Thyroid gland (tissue), 4 donors: ENCODE measurements around the gene CLCN3. TPM values are rescaled to one million over a fixed set of nuclear protein-coding genes. Genes with fewer than 3 reads are reported as not detected.

Experiments used
- DNase-seq, 2 donors: peaks; one replicate each; pipeline ENCODE4 v3.0.0-alpha.2; 2019
- H3K27ac ChIP-seq, 3 donors: fragments of 200-600 bp; sonication (generic); 1 replicate in 2 of 3; 2 replicates in 1 of 3; pipeline ENCODE4 v1.5.1; 2016 to 2019; ENCODE audit warnings: mild to moderate bottlenecking in 1 of 3, moderate library complexity in 1 of 3
- H3K27me3 ChIP-seq: fragments of 200-600 bp; sonication (generic); one replicate; pipeline ENCODE4 v1.5.1; 2019
- H3K36me3 ChIP-seq, 2 donors: fragments of 200-600 bp; sonication (generic); one replicate each; pipeline ENCODE4 v1.5.1; 2016 to 2019
- H3K4me1 ChIP-seq, 2 donors: fragments of 200-600 bp; sonication (generic); one replicate each; pipeline ENCODE4 v1.5.1; 2017 to 2019
- H3K4me3 ChIP-seq, 3 donors: fragments of 200-600 bp; sonication (generic); replicated peaks in 1 of 3; 1 replicate in 2 of 3; 2 replicates in 1 of 3; pipeline ENCODE4 v1.5.1; 2016; ENCODE audit warnings: mild to moderate bottlenecking in 1 of 3
- H3K9me3 ChIP-seq: fragments of 200-600 bp; sonication (generic); one replicate; pipeline ENCODE4 v1.5.1; 2017
- POLR2A ChIP-seq, 2 donors: fragments of 450-650 bp; IDR thresholded peaks; one replicate each; pipeline ENCODE4 v1.6.1; 2017; ENCODE audit warnings: antibody characterized with exemption in 2 of 2, mild to moderate bottlenecking in 2 of 2, moderate library complexity in 1 of 2
- WGBS, 2 donors: methylation state at CpG; one replicate each; pipeline ENCODE4 v1.1.5; 2017; 5-methylcytosine and 5-hydroxymethylcytosine counted together
- intact Hi-C: fragments of 100-400 bp; cut with DNase I; formaldehyde crosslinking; loops from one replicate; pipeline ENCODE4 v1.15.1; 2023
- total RNA-seq, 4 donors: library from RNA; depleted of rRNA; stranded (reverse); fragments of >200 nt; gene quantifications; one replicate each; pipeline ENCODE4 v1.2.3, GENCODE V29; 2016
- TF ChIP-seq, protein P1 (sequence below), 6 experiments: fragments of 200-600 bp in 3 of 6; fragments of 450-650 bp in 3 of 6; sonication (generic) in 3 of 6; IDR thresholded peaks; one replicate each; pipeline ENCODE4 v1.5.1; 2016 to 2019; ENCODE audit warnings: antibody characterized with exemption in 6 of 6, mild to moderate bottlenecking in 2 of 6, inconsistent platforms in 1 of 6, moderate library complexity in 1 of 6

CLCN3 gene
- total RNA-seq, 4 donors from 2014 or later, result 43.3 to 72.4 (median 53.5) TPM

DNA sequence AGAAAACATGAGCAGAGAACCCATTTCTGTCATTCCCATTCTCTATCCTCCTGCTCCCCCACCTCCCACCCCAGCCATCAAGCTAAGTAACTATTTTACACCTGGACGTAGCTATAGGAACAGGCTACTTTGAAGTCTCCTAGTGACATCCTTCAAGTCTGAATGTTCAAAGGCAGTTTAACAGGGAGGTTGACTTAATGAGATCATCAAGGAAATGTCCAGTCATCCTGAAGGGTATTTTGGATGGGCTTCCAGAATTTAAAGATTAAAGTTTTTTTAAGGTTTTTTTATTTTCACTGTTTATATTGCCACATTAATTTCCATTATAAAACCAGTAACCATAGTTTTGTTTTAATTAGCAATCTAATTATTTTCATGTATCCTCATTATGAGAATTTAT, 96.3 kb downstream of the CLCN3 start:
- Histone ChIP-seq H3K4me3 (no peak overlapping the region), H3K27ac (no peak overlapping the region), H3K9me3 (no peaks in the 10 kb centered on the region), H3K36me3 (peaks cover 0 to 2% of the 10 kb centered on the region in 2 donors), H3K4me1 (no peaks in the 10 kb centered on the region), H3K27me3 (no peaks in the 10 kb centered on the region)
- intact Hi-C loops, result no loop called here
- no peak for TF ChIP-seq POLR2A (IDR thresholded peaks at IDR 0.05)
- TF ChIP-seq, protein P1, sequence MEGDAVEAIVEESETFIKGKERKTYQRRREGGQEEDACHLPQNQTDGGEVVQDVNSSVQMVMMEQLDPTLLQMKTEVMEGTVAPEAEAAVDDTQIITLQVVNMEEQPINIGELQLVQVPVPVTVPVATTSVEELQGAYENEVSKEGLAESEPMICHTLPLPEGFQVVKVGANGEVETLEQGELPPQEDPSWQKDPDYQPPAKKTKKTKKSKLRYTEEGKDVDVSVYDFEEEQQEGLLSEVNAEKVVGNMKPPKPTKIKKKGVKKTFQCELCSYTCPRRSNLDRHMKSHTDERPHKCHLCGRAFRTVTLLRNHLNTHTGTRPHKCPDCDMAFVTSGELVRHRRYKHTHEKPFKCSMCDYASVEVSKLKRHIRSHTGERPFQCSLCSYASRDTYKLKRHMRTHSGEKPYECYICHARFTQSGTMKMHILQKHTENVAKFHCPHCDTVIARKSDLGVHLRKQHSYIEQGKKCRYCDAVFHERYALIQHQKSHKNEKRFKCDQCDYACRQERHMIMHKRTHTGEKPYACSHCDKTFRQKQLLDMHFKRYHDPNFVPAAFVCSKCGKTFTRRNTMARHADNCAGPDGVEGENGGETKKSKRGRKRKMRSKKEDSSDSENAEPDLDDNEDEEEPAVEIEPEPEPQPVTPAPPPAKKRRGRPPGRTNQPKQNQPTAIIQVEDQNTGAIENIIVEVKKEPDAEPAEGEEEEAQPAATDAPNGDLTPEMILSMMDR (IDR thresholded peaks at IDR 0.05), result no peak
- WGBS, 2 donors, result 84 to 97% methylated on average over 1 of the region's 1 CpG
- DNase-seq, result no peak

DNA sequence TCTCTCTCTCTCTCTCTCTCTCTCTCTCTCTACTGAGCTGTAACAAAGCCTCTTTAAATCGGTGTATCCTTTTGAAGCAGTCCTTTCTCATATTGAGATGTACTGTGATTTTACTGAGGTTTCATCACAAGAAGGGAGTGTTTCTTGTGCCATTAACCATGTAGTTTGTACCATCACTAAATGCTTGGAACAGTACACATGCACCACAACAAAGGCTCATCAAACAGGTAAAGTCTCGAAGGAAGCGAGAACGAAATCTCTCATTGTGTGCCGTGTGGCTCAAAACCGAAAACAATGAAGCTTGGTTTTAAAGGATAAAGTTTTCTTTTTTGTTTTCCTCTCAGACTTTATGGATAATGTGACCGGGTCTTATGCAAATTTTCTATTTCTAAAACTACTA, 100.2 kb downstream of the CLCN3 start:
- no peak for DNase-seq
- no peaks in the 10 kb centered on the region for H3K27me3 ChIP-seq
- no peak overlapping the region for H3K27ac ChIP-seq
- WGBS, 2 donors, result 93 to 96% methylated on average over 7 of the region's 7 CpGs
- no peaks in the 10 kb centered on the region for H3K9me3 ChIP-seq
- no peaks in the 10 kb centered on the region for H3K4me1 ChIP-seq
- H3K4me3 ChIP-seq, result no peak overlapping the region
- no peak for TF ChIP-seq POLR2A (IDR thresholded peaks at IDR 0.05)
- TF ChIP-seq, protein P1 (IDR thresholded peaks at IDR 0.05), result no peak
- intact Hi-C loops, result no loop called here
- H3K36me3 ChIP-seq, result no peaks in the 10 kb centered on the region

DNA sequence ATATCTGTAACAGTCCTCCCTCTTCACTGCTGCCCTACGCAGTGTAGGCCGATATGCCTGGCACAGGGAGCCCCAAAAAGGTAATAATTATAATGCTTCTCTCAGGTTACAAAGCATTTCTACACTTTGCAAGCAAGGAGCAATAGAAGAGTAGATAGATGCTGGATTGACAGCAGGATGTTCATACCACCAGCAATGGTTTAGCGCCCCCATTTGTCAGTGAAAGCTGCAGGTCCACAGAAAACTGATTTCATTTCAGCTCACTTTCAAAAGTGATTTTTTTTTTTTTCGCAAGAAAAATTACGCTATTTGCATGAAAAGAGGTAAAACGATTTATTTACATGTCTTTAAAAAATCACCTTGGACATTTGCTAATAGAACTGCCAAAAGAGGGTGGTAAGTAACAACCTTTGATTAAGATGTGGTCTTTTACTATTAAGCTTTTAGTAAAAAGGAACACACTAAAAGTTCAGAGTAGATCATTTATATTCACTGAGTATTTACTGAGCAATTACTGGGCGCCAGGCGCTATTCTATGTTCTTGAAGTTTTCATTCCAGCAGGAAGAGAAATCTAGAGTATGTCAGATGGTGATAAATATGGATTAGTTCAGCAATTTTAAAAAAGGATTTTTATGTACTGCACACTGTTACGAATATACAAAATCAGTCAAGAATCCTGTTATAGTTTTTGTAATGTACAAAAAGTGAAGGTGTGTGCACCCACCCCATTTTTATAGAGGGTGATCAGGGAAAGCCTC, 103.0 kb downstream of the CLCN3 start:
- Histone ChIP-seq H3K27ac (no peak overlapping the region), H3K36me3 (no peaks in the 10 kb centered on the region), H3K4me3 (no peak overlapping the region), H3K27me3 (no peaks in the 10 kb centered on the region), H3K9me3 (no peaks in the 10 kb centered on the region), H3K4me1 (no peaks in the 10 kb centered on the region)
- TF ChIP-seq, protein P1 (IDR thresholded peaks at IDR 0.05), result no peak
- TF ChIP-seq POLR2A (IDR thresholded peaks at IDR 0.05), result no peak
- 89 to 92% methylated on average over 9 of the region's 9 CpGs for WGBS, 2 donors
- intact Hi-C loops, result no loop called here
- no peak for DNase-seq

DNA sequence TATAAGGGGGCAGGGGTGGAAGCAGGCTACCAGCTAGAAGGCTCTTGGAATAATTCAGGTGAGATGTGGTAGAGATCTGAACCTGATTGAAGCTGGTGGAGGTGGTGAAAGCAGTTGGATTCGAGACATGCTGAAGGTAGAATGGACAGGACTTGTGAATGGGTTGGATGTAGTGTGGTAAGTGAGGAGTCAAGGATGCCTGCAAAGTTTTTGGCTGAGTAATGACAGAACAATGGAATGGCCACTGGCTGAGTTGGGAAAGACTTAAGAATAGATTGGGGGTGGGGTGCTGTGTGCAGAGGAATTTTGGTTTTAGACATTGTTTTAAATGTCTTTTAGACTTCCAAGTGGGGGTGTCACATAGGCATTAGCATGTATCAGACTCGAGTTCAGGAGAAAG, 103.9 kb downstream of the CLCN3 start:
- intact Hi-C loops, result no loop called here

DNA sequence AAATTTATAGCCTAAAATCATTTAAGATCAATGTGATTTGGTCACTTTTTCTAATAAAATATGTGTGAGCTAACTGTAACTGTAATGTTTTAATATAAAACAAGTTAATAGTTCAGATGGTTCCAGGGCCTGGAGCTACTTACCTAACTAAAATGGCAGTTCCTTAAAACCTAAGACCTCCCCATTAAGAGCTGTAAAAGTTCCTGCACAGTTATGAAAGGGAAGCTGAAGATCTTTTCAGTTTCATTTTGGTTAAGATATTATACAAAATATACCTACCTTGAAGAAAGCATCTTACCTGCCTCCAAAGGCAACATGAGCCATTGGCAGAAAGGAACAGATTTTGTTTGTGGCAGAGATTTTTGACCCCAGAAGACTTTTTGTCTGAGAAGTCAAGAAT, 107.2 kb downstream of the CLCN3 start:
- Histone ChIP-seq H3K4me1 (no peaks in the 10 kb centered on the region), H3K4me3 (no peak overlapping the region), H3K27ac (no peak overlapping the region), H3K27me3 (no peaks in the 10 kb centered on the region), H3K9me3 (no peaks in the 10 kb centered on the region), H3K36me3 (peaks cover 0 to 3% of the 10 kb centered on the region in 2 donors)
- TF ChIP-seq POLR2A (IDR thresholded peaks at IDR 0.05), result no peak
- TF ChIP-seq, protein P1 (IDR thresholded peaks at IDR 0.05), result no peak
- DNase-seq, result no peak
- intact Hi-C loops, result no loop called here

More for the DNA sequence above, 103.9 kb downstream of the CLCN3 start:
- TF ChIP-seq, protein P1 (IDR thresholded peaks at IDR 0.05), result no peak
- no peak for TF ChIP-seq POLR2A (IDR thresholded peaks at IDR 0.05)
- DNase-seq, result no peak
- no peaks in the 10 kb centered on the region for H3K27me3 ChIP-seq
- no peak overlapping the region for H3K4me3 ChIP-seq
- no peak overlapping the region for H3K27ac ChIP-seq
- WGBS, 2 donors, result 93% methylated on average over 2 of the region's 2 CpGs
- no peaks in the 10 kb centered on the region for H3K4me1 ChIP-seq
- H3K9me3 ChIP-seq, result no peaks in the 10 kb centered on the region
- H3K36me3 ChIP-seq, result no peaks in the 10 kb centered on the region
